Effector CD8-positive, alpha-beta T cell (primary cell): ENCODE measurements around the gene MDM4.
A peak's percentile ranks its signal among the peaks of the same experiment; 100 is the strongest.
"Not testable (repeated sequence)": the region's sequence is repeated elsewhere in the genome, so short reads cannot be mapped to it uniquely, and the experiment has no call there.

Source experiments
- DNase-seq: peaks from one replicate; lab custom pipeline; 2025; lab: John Stamatoyannopoulos, UW

Gene MDM4

DNA sequence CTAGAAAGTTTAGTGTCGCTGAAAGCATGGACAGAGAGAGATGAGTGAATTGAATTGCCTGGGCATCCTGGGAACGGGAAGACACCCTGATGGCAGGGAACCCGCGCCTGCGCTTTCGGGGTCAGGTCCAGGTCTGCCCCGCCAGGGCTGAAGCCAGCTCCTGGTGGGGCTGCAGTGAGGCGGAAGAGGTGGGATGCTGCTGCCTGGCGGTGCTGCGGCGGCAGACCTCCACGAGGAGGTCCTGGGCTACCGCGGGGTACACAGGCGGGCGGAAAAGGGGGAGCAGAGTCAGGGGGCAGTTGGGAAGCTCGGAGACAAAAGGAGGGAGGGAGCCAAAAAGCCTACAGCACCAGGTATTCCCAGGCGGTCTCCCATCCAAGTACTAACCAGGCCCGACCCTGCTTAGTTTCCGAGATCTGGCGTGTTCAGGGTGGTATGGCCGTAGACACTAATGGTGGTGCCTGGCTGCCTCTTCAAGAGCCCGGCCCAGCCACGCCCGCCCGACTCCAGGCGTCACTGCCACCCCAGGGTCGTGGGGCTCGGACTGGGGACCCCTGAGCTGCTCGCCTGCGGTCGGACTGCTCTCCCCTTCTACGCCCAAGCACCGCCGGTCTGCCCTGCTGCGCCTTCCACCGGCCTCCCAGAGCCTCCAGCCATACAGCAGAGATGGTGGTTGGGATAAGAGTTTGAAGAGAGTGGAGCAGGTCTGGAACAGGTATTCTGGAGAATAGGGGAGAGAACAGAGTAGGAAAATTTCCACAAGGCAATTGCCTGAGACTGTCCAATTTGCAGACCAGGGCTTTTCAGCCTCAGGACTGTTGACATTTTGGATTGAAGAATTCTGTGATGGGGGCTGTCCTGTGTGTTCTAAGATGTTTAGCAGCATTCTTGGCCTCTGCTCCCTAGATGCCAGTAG lies 46.1 kb downstream of the MDM4 start:
- no peak for DNase-seq

DNA sequence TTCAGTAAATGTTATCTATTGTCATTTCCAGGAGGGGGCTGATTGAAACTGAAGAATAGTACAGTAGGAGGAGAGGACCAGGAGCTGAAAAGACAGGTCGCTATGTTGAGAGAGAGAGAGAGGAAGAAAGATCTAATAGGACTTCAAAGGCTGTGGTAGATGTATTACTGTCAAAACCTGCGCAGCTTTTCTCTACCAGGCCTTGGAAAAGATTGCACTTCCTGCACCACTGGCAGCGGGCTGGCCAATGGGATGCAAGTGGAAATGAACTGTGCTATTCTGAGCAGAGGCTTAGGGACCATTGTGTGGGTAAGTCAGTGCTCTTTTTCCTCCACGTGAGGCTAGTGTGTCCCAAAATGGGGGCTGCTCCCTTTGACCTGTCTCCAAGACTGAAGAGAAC lies 47.1 kb downstream of the MDM4 start:
- no peak for DNase-seq

DNA sequence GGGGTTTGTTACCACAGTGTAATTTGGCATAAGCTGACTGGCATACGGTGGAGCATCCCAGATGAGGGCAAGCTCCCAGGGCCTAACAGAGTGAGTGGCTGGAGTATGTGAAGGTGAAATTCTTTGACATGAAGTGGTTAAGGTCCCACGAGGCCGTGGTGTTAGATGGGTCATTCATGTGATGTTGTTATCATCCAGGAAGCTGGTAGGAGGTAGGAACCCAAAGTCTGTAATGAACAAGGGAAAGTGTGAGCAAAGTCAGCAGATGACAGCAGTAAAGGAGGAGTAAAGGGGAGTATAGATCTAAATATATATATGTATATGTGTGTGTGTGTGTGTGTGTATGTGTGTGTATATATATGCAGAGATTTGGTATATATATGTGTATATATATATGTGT lies 47.6 kb downstream of the MDM4 start:
- DNase-seq: no peak

DNA sequence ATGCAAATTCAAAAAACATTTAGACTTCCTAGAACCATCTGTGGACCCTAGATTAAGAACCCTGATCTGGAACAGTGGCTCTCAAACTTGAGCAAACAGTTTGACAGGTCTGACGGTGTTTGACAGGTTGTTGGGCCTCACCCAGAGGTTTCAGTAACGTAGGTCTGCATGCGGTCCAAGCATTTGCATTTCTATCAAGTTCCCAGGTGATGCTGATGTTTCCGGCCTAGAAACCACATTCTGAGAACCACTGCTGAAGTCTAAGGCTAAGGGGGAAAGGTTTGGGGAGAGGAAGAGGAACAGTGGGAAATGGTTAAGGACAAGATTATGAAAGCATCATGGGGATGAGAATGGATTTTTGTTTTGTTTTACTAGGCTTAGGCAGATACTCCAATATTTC lies 48.6 kb downstream of the MDM4 start:
- no peak for DNase-seq

DNA sequence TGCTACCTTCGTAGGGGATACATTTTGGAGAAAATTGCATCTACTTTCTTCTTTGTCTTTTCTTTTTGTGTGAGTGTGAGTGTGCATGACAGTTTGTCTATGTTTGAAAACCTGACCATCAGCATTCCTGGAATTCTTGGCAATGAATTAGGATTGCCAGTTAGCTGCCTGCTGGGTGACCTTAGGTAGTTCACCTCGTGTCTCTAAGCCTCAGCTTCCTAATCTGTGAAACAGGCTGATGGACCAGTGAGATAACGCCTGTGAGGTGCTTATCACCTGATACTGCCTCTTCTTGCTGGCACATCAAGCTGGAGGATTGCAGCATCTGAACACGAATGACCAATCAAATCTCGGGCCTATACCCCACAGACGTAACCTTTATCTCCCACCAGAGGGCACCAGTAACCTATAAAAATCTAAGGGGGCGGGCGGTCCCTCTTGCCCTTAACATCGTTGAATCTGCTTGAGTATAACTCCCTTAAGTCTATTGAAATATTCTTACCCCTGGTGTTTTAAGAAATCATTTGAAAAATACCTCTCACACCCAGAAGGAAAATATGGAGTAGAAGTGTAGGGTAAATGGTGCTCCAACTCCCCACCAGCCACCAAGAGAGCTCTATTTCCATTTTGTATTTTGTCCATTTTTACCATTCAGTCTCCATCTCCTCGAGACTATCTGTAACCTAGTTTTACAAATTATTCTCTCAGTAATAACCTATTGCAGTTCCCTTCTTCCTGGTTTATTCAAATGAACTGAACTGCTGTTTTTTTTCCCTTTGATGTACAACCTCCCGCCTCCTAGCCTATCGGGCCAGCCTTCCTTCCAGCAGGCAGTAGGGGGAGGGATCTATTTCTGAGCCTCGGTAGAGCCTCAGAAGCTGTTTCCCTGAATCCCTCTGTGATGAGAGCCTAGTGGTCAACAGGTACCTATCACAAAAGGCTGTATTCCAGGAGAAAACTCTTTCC lies 49.7 kb downstream of the MDM4 start:
- DNase-seq: peak; percentile 28

DNA sequence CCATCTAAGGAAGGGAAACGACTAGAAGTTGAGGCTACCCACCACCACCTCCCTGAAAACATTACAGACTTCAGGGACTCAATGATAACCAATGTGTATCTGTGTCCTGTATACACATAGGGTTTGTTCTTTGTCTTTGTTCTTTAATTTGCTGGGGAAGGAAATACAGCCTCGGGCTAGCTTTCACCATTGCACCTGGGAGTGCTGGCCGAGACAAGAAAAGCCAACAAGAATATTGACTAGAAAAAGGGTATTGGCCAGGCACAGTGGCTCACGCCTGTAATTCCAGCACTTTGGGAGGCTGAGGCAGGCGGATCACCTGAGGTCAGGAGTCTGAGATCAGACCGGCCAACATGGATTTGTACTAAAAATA lies 50.4 kb downstream of the MDM4 start:
- no peak for DNase-seq

DNA sequence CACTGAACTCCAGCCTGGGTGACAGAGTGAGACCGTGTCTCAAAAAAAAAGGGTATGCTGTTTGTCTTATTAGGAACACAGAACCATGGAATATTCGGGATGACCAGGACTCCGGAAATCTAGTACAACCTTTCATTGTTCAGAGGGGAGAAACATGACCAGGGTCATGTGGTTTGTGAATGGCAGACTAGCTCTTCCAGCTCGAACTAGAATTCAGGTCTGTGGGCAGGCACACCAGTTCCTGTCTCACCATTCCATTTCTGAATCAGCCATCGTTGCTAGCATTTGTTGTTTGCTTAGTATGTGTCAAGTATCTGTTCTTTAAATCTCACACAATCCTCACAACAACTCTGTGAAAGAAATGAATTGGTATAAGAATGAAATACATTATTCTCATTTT lies 50.9 kb downstream of the MDM4 start:
- no peak for DNase-seq

DNA sequence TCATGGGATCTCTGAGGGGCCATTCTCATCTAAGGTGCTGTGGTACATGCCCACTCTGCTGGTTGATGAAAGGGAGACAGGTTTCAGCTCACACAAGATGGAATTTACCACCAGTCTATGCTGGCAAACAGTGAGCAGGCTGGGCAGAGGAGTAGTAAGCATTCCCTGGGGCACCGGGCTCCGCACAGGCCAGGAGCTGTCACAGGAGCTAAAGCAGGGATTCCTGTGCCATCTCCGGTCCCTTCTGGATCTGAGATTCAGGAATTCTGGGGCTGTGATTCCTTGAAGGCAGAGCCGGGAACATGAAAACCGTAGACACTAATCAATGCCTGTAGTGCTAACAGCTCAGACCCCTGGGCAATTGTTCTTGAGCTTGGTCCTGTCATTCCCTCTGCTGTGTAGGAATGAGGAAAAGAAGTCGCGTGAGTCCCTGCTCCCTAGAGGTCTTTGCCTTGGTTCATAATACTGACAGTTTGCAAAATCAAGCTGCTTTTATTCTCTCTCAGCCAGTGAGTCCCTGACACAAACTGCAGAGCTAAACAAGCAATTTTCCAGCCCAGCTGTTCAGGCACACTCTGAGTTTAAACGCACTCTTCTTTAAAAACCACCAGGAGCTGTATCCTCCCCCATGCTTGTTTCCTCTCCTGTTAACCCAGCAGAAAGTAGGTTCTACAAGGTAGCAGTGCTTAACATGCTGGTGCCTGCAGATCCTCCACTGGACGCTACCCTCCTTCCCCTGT lies 52.5 kb downstream of the MDM4 start:
- no peak for DNase-seq

DNA sequence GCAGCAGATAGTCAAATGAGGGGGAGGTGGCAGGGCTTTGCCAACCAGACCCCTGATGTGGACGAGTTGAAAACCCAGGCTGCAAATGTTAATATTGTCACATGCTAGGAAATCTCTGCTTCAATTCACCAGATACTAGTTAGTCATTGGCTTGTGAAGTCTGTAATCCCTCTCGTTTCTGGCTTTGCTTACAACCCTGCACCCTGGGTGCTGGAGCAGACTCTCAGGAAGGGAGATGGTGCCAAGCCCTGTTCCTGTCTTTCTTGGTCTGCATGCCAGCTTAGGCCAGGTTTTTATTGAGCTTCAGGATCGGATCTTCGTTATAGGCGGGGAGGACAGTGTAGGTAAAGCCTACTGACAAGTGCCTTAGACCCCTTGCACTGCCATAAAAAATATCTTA lies 53.3 kb downstream of the MDM4 start:
- no peak for DNase-seq

DNA sequence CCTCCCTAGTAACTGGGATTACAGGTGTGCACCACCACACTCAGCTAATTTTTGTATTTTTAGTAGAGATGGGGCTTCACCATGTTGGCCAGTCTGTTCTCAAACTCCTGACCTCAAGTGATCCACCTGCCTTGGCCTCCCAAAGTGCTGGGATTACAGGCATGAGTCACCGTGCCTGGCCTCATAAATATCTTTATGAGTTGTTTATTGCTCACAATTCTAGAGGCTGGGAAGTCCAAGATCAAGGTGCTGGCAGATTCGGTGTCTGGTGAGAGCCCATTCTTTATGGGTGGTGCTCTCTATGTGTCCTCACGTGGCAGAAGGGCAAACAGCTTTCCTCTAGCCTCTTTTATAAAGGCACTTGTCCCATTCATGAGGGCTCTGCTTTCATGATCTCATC lies 53.8 kb downstream of the MDM4 start:
- not testable (repeated sequence) for DNase-seq

DNA sequence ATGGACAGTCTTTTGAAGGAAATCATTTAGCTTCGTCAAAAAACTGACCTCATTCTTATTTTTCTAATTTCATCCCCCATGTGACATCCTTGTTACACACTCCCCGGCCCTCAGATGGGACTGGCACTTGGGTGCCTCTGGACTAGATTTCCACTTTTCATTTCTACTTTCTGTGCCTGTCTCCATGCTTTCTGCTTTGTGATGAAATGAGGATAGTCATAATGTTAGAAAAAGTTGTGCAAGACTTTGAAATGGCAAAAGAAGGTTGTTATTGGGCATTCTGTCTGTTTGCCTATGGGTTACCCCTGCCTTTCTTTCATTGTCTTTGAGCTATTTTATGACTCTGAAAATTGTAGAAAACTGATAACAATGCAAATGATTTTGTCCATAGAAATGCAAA lies 54.9 kb downstream of the MDM4 start:
- DNase-seq: no peak

DNA sequence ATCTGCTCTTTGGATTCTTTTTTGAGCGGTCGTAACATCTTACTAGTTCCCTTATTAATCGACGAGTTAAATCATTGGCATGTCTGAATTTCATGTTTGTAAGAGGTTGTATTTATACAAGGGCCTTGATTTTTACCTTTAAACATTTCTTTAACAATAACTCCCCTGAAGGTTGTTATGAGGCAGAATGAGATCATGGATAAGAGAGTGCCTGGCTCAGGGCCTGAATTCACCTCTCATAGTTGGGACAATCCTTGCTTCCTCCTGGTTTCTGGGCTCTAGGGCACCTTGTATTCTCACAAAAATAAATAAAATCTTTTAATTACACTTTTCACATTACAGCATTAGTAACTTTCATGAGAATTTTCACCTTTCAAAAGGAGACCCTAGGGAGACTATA lies 55.4 kb downstream of the MDM4 start:
- DNase-seq: no peak

DNA sequence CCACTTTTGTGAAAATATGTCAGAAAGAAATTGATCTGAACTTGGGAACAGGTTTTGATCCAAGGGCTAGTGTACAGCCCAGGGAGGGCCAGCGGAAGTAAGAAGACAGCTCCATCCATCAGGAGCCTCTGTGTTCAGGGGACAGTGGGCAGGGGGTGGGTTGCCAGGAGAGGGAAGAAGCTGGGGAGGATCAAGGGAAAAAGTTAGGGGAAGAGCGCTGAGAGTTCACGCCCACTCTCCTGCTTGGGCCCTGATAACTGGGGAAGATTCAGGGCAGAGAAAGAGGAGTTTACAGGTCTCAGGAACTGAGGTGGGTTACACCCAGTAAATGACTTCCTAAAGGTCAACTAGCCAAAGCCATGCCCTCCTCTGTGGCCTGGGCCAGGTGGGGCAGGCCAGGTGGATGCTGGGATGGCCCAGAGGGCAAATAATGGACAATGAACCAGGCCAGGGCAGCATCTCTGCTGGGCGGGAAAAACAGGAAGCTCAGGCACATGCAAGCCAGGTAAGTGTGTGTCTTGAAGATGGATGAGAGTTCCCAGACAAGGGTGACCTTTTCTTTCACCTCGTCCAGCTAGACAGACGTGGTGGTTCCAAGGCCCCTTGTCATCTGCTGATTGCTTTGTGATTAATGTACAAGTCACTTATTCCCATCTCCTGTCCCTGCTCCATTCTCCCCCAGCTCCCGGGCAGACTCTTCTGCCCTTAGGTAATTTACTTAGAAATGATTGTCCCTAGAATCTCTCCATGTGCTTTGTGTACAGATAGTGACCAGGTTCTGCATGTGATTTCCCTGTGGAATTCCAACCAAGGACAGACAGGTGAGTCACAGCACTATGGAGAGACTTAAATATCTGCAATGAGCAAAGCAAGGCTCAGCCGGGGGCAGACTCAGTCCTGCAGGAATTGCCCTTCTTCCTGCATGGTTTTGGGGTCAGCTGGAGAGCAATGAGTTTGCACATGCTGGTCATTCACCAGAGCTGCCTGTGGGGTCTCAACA lies 57.0 kb downstream of the MDM4 start:
- DNase-seq: no peak

DNA sequence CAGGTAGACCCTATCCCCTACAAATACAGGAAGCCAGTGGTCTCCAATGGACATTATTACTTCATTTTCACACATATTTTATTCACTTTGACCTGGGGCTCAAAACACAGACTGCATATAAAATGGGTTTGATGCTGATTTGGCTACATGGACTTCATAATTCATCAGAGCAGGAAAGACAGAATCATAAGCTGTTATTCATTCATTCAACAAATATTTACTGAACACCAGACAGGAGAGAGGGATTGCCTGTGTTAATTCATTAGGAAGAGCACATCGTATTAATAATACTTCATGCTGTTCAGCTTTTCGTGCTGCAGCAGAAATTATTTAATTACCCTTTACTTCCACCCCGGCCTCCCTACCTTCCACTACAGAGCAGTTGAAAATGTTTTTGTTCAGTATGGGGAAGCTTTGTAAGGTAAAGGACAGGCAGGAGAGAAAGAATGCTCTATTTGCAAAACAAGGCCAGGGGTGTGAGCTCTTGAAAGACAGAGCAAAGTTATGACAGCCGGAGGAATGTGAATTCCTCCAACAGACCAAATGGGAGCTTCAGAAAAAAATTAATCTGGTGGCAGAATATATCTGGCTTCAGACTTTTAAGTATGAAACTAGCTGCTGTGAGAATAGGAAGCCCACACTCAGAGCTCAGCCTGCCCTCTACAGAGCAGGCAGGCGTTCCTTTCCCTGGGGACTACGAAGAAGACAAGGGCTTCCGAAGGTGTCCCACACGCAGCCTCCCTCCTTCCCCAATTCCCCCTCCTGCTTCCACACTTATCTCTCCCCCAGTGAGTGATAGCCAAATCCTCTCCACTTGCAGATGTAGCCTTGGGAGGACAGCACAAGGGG lies 58.0 kb downstream of the MDM4 start:
- DNase-seq: no peak

DNA sequence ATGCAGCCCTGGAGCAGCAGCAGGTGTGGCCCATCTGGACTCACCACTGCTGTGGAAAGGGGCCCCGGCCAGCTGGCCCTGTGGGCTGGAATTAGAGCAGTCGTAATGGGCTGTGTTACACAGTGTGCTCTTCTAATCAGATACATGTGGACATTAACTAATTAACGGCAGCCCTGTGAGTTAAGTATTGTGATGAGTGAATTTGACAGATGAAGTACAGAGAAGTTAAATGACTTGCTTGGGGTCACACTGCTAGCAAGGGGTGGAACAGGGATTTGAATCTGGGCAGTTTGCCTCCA lies 58.6 kb downstream of the MDM4 start:
- no peak for DNase-seq

DNA sequence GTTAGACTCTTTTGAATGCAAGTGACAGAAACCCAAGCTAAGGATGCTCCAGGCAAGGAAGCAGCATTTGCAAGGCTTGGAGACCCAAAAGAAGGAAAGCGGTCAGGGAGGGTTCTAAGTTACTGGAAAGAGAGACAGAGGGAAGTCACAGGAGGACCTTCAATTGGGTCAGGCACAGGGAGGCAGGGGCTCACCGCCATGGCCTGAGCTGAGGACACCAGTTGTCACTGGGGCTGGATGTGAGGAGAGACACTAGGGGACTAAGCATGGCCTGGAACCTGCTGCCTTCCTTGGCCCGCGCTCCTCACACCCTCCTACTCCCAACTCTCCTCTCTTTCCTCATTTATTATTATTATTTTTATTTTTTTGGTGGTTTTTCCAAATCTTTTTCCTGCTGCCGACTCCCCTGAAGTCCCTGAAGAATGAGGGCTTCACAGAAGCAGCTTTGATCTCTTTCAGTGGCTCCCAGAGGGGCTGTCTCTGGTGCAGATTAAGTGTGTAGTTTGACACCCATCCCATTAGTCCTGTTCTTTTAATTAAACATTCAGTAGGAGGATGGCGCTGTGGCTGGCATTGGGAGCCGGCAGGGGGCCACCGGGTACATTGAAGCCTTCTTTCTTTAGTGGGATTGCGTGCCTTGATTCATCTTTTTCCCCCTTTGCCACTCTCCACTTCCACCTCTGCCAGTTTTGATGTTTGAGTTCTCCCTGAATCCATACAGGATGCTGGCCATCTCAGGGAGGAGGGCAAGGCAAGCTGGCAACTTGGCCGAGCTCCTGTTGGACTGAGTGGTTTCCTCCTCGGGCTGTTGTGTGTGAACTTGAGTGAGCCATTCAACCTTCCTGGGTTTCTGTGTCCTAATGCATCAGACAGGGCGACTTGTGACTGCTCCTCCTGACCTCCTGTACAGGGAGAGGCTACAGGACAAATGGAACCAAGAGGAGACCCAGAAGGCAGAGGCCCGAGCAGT lies 59.3 kb downstream of the MDM4 start:
- DNase-seq: no peak

DNA sequence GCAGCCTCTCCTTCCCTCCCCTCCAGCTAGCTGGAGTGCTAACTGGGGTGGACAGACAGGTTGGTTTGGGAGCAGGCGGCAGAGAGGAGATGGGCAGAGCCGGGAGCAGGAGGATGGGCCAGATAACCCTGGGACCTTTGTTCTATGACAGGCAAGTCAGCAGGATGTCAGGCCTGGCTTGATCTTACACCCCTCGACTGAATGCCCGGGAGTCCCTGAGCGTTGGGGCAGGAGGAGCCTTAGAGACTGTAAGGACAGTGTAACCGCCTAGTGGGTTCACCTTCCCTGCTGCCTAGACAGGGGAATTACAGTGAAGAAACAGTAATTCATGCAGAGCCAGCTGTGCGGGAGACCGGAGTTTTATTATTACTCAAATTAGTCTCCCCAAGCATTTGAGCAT lies 60.2 kb downstream of the MDM4 start:
- no peak for DNase-seq

DNA sequence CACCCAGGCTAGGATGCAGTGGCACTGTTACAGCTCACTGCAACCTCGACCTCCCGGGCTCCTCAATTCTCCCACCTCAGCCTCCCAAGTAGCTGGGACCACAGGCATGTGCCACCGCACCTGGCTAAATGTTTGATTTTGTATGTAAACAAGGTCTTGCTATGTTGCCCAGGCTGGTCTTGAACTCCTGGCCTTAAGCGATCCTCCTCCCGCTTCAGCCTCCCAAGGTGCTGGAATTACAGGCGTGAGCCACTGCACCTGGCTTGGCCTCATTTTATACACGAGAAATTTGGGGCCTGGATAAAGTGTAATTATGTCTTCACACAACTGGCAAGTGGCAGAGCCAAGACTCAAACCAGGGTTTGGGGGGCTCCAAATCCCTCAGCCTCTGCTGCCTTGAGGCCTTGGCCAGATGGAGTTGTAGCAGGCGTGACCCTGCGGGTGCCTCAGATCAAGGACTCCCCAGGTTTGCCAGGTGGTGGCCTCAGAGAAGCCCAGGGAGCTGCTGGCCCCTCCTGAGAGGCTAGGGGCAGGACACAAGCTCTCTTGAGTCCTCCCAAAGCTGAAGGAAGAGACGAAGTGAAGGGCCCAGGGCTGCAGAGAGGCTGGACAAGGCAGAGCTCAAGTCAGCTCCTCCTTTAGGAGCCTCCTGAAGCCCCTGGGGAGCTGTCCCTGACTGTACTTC lies 61.7 kb downstream of the MDM4 start:
- DNase-seq: no peak
